ENCODE data around the gene AKR1D1. TPM values are rescaled to one million over a fixed set of nuclear protein-coding genes. Genes with fewer than 3 reads are reported as not detected.

AKR1D1 gene
- total and polyA plus RNA-seq, 2 donors (not counting 1 experiment from before 2014, with no cell fraction given): not detected

- peaks cover 0 to 3% (median 2%) of the 10 kb centered on the region in 3 donors for H3K9me3 ChIP-seq (ENCODE audit: control extremely low read depth in 1 of 3, control insufficient read depth in 2 of 3, insufficient read depth in 1 of 3, low read length in 2 of 3)
- no peak for DNase-seq
- H4K20me1 ChIP-seq (ENCODE audit: control insufficient read depth, insufficient read depth, low read length, poor library complexity, severe bottlenecking): no peaks in the 10 kb centered on the region
- H3K27ac Mint-ChIP-seq: peak overlapping the region; percentile 22
- no peak overlapping the region for H3K9ac ChIP-seq (ENCODE audit: low read length)
- H3K4me1 ChIP-seq (ENCODE audit: control insufficient read depth in 2 of 2, insufficient read depth in 2 of 2, low read length in 2 of 2): peaks cover 68 to 83% of the 10 kb centered on the region in 2 donors
- no peaks in the 10 kb centered on the region for H3K9me3 Mint-ChIP-seq (ENCODE audit: insufficient read depth)
- POLR2A ChIA-PET: no interaction called here
- no peak overlapping the region for H3K4me3 Mint-ChIP-seq
- intact Hi-C loops (cut with micrococcal nuclease): no loop called here
- no peak for ATAC-seq (ENCODE audit: low read depth)
- H3K27me3 Mint-ChIP-seq: no peaks in the 10 kb centered on the region
- H3K27ac ChIP-seq (ENCODE audit: low read length in 2 of 2): peak overlapping the region in 1 of 2 donors; percentile 40
- TF ChIP-seq EZH2 (IDR thresholded peaks at IDR 0.05; ENCODE audit: borderline replicate concordance, insufficient read depth, low read depth, low read length, poor library complexity, severe bottlenecking): no peak
- TF ChIP-seq CTCF (IDR thresholded peaks at IDR 0.05): no peak
- H3K27me3 ChIP-seq (replicated peaks in 1 of 4; ENCODE audit: control extremely low read depth in 1 of 4, control insufficient read depth in 3 of 4, insufficient read depth in 4 of 4, low read length in 3 of 4): no peaks in the 10 kb centered on the region
- H2AFZ ChIP-seq (ENCODE audit: insufficient read depth, low read depth, low read length, poor library complexity, severe bottlenecking): no peak overlapping the region
- no peaks in the 10 kb centered on the region for H3K79me2 ChIP-seq (ENCODE audit: control insufficient read depth, insufficient read depth, low read length)
- peaks cover 71% of the 10 kb centered on the region for H3K4me1 Mint-ChIP-seq
- H3K4me2 ChIP-seq (replicated peaks; ENCODE audit: low read depth, low read length, poor library complexity, severe bottlenecking): no peak overlapping the region
- H3K36me3 ChIP-seq (replicated peaks in 1 of 2; ENCODE audit: control extremely low read depth in 1 of 2, control insufficient read depth in 1 of 2, extremely low read depth in 1 of 2, insufficient read depth in 2 of 2, low read length in 1 of 2): no peaks in the 10 kb centered on the region
- 100% methylated on average over 3 of the region's 7 CpGs for WGBS (ENCODE audit: insufficient coverage)
- no peak overlapping the region for H3K4me3 ChIP-seq (ENCODE audit: control extremely low read depth in 1 of 5, extremely low read depth in 1 of 5, insufficient read depth in 1 of 5, low read depth in 2 of 5, low read length in 4 of 5)
- CTCF ChIA-PET: interaction anchor here (1.3 kb wide), 1 partner anchor 131 kb away, joined by 3 read pairs; no protein-coding TSS in a partner anchor
Measured at GRCh38 chr7:138030679-138031351, 45.4 kb upstream of the AKR1D1 start.

GRCh38 chr7:138032186-138032585, 44.1 kb upstream of the AKR1D1 start:
- H3K27me3 Mint-ChIP-seq: peaks cover 4% of the 10 kb centered on the region
- TF ChIP-seq CTCF (IDR thresholded peaks at IDR 0.05) (no peak), EZH2 (IDR thresholded peaks at IDR 0.05; ENCODE audit: borderline replicate concordance, insufficient read depth, low read depth, low read length, poor library complexity, severe bottlenecking) (no peak)
- peaks cover 55 to 70% of the 10 kb centered on the region in 2 donors for H3K4me1 ChIP-seq (ENCODE audit: control insufficient read depth in 2 of 2, insufficient read depth in 2 of 2, low read length in 2 of 2)
- H4K20me1 ChIP-seq (ENCODE audit: control insufficient read depth, insufficient read depth, low read length, poor library complexity, severe bottlenecking): no peaks in the 10 kb centered on the region
- H3K27ac Mint-ChIP-seq: peak overlapping the region; percentile 21
- ATAC-seq (ENCODE audit: low read depth) (no peak), DNase-seq (no peak)
- peaks cover 62% of the 10 kb centered on the region for H3K4me1 Mint-ChIP-seq
- ChIA-PET CTCF (interaction anchor here (0.7 to 1.6 kb wide), 2 partner anchors 27 to 132 kb away, joined by 3 to 4 read pairs; no protein-coding TSS in a partner anchor), POLR2A (no interaction called here)
- peaks cover 3% of the 10 kb centered on the region for H3K9me3 Mint-ChIP-seq (ENCODE audit: insufficient read depth)
- peak overlapping the region; percentile 51 for H2AFZ ChIP-seq (ENCODE audit: insufficient read depth, low read depth, low read length, poor library complexity, severe bottlenecking)
- H3K9me3 ChIP-seq (ENCODE audit: control extremely low read depth in 1 of 3, control insufficient read depth in 2 of 3, insufficient read depth in 1 of 3, low read length in 2 of 3): peaks cover 0 to 10% (median 0%) of the 10 kb centered on the region in 3 donors
- H3K4me3 Mint-ChIP-seq: no peak overlapping the region
- H3K4me2 ChIP-seq (replicated peaks; ENCODE audit: low read depth, low read length, poor library complexity, severe bottlenecking): no peak overlapping the region
- intact Hi-C loops (cut with micrococcal nuclease): no loop called here
- H3K4me3 ChIP-seq (ENCODE audit: control extremely low read depth in 1 of 5, extremely low read depth in 1 of 5, insufficient read depth in 1 of 5, low read depth in 2 of 5, low read length in 4 of 5): no peak overlapping the region
- H3K27me3 ChIP-seq (replicated peaks in 1 of 4; ENCODE audit: control extremely low read depth in 1 of 4, control insufficient read depth in 3 of 4, insufficient read depth in 4 of 4, low read length in 3 of 4): no peaks in the 10 kb centered on the region
- H3K27ac ChIP-seq (ENCODE audit: low read length in 2 of 2): peak overlapping the region in 1 of 2 donors; percentile 48
- no peak overlapping the region for H3K9ac ChIP-seq (ENCODE audit: low read length)
- no peaks in the 10 kb centered on the region for H3K36me3 ChIP-seq (replicated peaks in 1 of 2; ENCODE audit: control extremely low read depth in 1 of 2, control insufficient read depth in 1 of 2, extremely low read depth in 1 of 2, insufficient read depth in 2 of 2, low read length in 1 of 2)
- H3K79me2 ChIP-seq (ENCODE audit: control insufficient read depth, insufficient read depth, low read length): no peaks in the 10 kb centered on the region

Measured in B cell (primary cell).